ENCODE data around the gene BTD. TPM values are rescaled to one million over a fixed set of nuclear protein-coding genes. Genes with fewer than 3 reads are reported as not detected.

The BTD gene, protein sequence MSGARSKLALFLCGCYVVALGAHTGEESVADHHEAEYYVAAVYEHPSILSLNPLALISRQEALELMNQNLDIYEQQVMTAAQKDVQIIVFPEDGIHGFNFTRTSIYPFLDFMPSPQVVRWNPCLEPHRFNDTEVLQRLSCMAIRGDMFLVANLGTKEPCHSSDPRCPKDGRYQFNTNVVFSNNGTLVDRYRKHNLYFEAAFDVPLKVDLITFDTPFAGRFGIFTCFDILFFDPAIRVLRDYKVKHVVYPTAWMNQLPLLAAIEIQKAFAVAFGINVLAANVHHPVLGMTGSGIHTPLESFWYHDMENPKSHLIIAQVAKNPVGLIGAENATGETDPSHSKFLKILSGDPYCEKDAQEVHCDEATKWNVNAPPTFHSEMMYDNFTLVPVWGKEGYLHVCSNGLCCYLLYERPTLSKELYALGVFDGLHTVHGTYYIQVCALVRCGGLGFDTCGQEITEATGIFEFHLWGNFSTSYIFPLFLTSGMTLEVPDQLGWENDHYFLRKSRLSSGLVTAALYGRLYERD
- total RNA-seq, result 1 to 10 TPM; 8.3 to 9.6 TPM

DNA sequence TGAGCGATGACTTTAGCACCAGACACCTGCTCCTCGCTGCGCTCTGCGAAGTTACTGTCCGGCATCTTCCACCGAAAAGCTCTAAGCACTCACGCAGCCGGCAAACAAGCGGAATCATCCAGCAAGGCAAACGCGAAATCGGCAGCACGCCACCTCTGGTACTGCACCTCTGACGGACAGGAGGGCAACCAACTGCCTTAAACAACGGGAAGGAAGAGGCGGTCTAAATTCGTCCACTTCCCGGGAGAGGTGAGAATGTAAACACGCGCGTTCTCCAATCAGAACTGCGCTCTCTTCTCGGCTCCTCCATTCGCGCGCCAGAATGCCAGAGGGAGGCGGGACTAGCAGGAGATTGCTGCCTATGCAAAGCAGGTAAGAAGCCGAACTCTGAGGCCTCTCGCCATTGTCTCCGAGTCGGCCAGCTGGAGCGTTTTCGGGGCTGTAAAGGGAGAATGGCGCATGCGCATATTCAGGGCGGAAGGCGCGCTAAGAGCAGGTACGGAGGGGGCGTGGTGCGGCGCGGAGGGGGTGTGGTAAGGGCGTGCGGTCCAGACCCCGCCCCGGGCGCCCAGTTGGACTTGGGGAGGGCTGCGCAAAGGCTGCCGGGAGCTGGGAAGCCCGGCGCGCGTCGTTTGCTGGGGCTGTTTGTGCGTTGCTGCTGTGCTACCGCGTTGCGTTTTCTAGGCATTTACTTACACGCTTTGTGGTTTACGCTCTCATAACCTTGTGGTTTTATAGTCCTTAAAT is at the start of gene BTD, which contains the start of gene HACL1:
TSS of gene BTD (plus strand) at position 347 of the 747 bp plus-strand sequence. CDS start 33,695 bp downstream, outside the sequence.
TSS of gene HACL1 (minus strand) at position 171 of the 747 bp plus-strand sequence. CDS start at position 65, 106 bp downstream.
- DNase-seq (peak; percentile 97), ATAC-seq (ENCODE audit: low read depth) (peak; percentile 93)
- peaks cover 23% of the 10 kb centered on the region for H3K4me1 Mint-ChIP-seq
- peaks cover 1% of the 10 kb centered on the region for H3K9me3 Mint-ChIP-seq
- H3K4me3 Mint-ChIP-seq, result peak within 1 kb of the TSS; percentile 88
- POLR2A ChIA-PET, result interaction anchor here (1.0 to 1.3 kb wide), 5 partner anchors 9 to 652 kb away, joined by 3 to 5 read pairs (median 4); partner anchors contain the start of genes CAPN7, EAF1 and METTL6
- peaks cover 26% of the 10 kb centered on the region for H3K36me3 Mint-ChIP-seq
- peak within 1 kb of the TSS; percentile 98 for H3K27ac Mint-ChIP-seq
- H3K27me3 Mint-ChIP-seq, result no peaks in the 10 kb centered on the region

DNA sequence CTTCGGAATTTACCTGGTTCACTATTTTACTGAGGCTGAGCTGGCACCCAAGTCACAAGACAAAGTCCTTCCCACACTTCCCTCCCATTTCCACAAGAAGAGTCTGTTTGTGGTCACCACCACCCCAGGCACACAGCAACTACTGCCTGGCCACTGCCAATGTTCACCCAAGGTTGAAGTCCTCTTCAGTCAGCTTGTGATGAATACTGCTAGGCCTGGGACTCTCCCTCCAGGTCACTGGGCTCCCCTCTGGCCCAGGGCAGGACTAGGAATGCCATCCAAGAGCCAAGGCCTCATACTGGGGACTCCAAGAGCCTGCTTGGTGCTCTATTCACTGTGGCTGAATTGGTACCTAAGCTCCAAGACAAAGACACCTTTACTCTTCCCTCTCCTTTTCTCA is 49.6 kb upstream of the BTD start:
- Mint-ChIP-seq H3K27ac (no peak overlapping the region), H3K4me3 (no peak overlapping the region), H3K36me3 (peaks cover 31% of the 10 kb centered on the region), H3K27me3 (peaks cover 2% of the 10 kb centered on the region), H3K9me3 (peaks cover 8% of the 10 kb centered on the region), H3K4me1 (peaks cover 17% of the 10 kb centered on the region)
- POLR2A ChIA-PET, result interaction anchor here (0.6 to 0.8 kb wide), 2 partner anchors 16 to 151 kb away, joined by 3 read pairs; no protein-coding TSS in a partner anchor
- ATAC-seq (ENCODE audit: low read depth), result no peak
- DNase-seq, result no peak

DNA sequence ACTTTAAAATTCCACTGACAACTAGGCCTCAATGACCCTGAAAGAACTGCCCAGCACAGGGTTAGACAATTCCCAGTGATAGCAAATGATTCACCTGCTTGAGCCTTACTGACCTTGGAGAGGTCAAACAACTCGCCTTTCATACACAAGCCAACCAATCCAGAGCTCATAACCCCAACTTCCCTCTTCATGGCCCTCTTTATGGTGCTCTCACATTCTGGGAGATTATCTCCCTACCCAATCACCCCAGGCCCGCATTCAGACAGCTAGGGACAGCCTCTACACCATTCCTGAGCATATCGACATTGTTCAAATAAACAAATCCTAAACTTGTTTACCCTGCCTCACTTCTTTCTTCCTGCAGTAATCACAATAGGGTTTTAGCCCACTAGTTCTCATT is 47.8 kb upstream of the BTD start:
- no peak for DNase-seq
- Mint-ChIP-seq H3K4me3 (no peak overlapping the region), H3K27me3 (no peaks in the 10 kb centered on the region), H3K27ac (no peak overlapping the region), H3K4me1 (peaks cover 25% of the 10 kb centered on the region), H3K9me3 (peaks cover 4% of the 10 kb centered on the region), H3K36me3 (peaks cover 22% of the 10 kb centered on the region)
- POLR2A ChIA-PET, result no interaction called here
- no peak for ATAC-seq (ENCODE audit: low read depth)

DNA sequence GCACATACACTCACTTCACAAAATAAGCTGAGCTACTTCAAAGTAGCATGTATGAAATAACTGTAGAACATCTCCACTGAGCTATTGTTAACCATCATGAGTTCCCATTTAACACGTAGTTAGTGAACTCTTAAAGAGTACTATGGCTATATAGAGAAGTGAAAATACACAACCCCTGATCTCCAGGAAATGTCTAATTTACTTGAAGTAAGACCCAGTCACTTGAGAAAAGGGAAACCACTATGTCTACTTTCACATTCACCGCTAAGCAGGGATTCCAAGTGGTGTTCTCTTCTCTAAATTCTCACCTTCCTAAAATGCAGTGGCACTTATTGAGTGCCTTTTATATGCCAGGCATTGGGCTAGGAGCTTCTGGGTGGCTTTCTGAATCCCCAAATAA is 45.0 kb upstream of the BTD start:
- DNase-seq, result no peak
- Mint-ChIP-seq H3K4me1 (peaks cover 25% of the 10 kb centered on the region), H3K9me3 (no peaks in the 10 kb centered on the region), H3K36me3 (peaks cover 7% of the 10 kb centered on the region), H3K27me3 (no peaks in the 10 kb centered on the region), H3K4me3 (peak overlapping the region; percentile 45), H3K27ac (peak overlapping the region; percentile 70)
- POLR2A ChIA-PET, result interaction anchor here (0.7 to 2.2 kb wide), 7 partner anchors 18 to 288 kb away, joined by 3 to 9 read pairs (median 5); no protein-coding TSS in a partner anchor
- ATAC-seq (ENCODE audit: low read depth), result peak; percentile 72

DNA sequence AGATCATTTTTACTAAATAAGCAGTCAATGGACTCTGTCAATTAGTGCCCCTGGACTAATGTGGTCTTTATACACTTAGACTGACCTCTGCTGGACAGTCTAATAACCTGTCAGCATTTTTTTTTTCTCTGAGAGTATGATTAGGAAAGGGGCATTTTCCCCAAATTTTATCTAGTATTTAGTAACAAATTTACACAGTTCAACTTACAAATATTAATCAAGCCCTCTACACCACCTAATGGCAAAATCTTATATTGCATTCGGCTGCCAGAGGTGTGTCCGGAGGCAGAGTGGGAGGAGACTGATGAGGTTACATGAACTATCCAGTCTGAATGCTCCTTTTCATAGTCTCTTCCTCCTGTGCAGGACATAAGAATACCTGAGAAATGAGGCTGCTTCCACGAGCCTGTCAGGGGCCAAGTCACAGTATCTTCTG is 44.0 kb upstream of the BTD start:
- no peaks in the 10 kb centered on the region for H3K9me3 Mint-ChIP-seq
- H3K4me1 Mint-ChIP-seq, result peaks cover 23% of the 10 kb centered on the region
- H3K27ac Mint-ChIP-seq, result peak overlapping the region; percentile 54
- DNase-seq, result peak; percentile 52
- H3K27me3 Mint-ChIP-seq, result no peaks in the 10 kb centered on the region
- ATAC-seq (ENCODE audit: low read depth), result peak; percentile 91
- peak overlapping the region; percentile 18 for H3K4me3 Mint-ChIP-seq
- POLR2A ChIA-PET, result interaction anchor here (1.1 to 2.2 kb wide), 5 partner anchors 19 to 289 kb away, joined by 4 to 9 read pairs (median 5); no protein-coding TSS in a partner anchor
- H3K36me3 Mint-ChIP-seq, result peaks cover 7% of the 10 kb centered on the region

DNA sequence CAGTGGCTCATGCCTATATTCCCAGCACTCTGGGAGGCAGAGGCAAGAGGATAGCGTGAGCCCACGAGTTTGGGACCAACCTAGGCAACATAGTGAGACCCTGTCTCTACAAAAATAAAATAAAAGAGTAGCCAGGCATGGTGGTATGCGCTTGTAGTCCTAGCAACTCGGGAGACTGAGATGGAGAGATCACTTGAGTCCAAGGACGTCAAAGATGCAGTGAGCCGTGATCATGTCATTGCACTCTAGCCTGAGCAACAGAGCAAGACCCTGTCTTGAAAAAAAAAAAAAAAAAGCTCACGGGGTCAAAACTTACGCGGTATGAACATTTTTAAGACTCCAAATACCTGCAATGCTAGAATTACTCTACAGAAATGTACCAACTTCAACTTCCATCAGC is 43.0 kb upstream of the BTD start:
- Mint-ChIP-seq H3K9me3 (no peaks in the 10 kb centered on the region), H3K27ac (no peak overlapping the region), H3K27me3 (no peaks in the 10 kb centered on the region), H3K4me1 (peaks cover 21% of the 10 kb centered on the region), H3K4me3 (no peak overlapping the region), H3K36me3 (peaks cover 12% of the 10 kb centered on the region)
- POLR2A ChIA-PET, result interaction anchor here (0.6 kb wide), 1 partner anchor 329 kb away, joined by 6 read pairs; no protein-coding TSS in a partner anchor
- ATAC-seq (ENCODE audit: low read depth) (no peak), DNase-seq (no peak)

DNA sequence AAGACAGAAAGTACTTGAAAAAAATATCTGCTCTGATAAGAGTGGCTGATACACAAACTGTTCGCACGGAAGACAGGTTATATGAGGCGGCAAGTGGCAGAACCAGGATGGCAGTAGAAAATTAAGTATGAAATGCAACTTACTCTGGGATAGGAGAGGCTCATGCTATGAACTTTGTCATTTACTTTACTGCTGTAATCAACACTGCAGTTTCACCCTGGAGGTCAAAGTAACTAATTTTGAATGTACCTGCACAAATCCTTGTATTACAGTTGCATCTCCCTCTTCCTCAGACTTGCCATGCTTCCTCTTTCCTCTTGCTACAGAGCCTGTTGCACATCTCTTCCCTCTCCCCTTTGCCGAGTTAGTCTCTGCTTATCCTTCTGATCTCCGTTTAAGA is 39.0 kb upstream of the BTD start:
- no peak overlapping the region for H3K4me3 Mint-ChIP-seq
- DNase-seq, result no peak
- ATAC-seq (ENCODE audit: low read depth), result no peak
- peaks cover 25% of the 10 kb centered on the region for H3K36me3 Mint-ChIP-seq
- H3K27me3 Mint-ChIP-seq, result no peaks in the 10 kb centered on the region
- peaks cover 1% of the 10 kb centered on the region for H3K9me3 Mint-ChIP-seq
- H3K4me1 Mint-ChIP-seq, result peaks cover 6% of the 10 kb centered on the region
- no peak overlapping the region for H3K27ac Mint-ChIP-seq
- POLR2A ChIA-PET, result no interaction called here

DNA sequence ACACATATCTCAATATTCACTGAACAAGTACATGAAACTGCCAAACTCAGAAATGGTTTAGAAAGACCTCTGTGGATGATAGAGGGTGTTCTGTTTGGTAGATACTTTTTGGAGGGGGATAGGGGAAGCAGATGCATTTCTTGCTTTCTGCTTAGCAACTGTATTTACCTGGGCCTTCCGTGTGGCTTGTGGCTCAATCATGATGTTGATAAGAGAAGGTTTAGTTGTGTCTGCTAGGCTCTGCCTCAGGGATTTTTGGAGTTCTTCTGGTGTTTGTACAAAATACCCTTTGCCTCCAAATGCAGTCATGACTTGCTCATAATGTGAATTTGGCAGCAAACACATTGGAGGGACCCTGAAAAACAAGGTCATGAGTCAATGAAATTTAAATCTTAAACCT is 38.4 kb upstream of the BTD start:
- H3K27ac Mint-ChIP-seq, result no peak overlapping the region
- no peaks in the 10 kb centered on the region for H3K27me3 Mint-ChIP-seq
- H3K4me1 Mint-ChIP-seq, result peaks cover 6% of the 10 kb centered on the region
- DNase-seq (no peak), ATAC-seq (ENCODE audit: low read depth) (no peak)
- H3K36me3 Mint-ChIP-seq, result peaks cover 32% of the 10 kb centered on the region
- POLR2A ChIA-PET, result no interaction called here
- H3K9me3 Mint-ChIP-seq, result peaks cover 1% of the 10 kb centered on the region
- no peak overlapping the region for H3K4me3 Mint-ChIP-seq

DNA sequence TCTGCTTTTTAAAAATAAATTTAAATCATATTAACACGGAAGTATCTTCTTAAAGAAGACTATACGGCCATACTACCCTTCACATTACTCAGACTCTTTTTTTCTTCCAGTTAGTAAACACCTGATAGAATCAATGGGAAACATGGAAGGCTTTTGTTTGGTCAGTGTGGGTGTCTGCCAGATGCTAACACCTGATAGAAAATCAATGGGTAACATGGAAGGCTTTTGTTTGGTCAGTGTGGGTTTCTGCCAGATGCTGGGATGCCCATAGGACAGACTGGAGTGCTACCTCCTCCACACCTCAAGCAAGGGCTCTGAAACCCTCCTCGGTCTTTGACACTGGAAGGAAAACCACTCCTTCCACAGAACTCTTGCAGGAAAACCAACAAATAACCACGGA is 29.4 kb upstream of the BTD start:
- peaks cover 27% of the 10 kb centered on the region for H3K36me3 Mint-ChIP-seq

DNA sequence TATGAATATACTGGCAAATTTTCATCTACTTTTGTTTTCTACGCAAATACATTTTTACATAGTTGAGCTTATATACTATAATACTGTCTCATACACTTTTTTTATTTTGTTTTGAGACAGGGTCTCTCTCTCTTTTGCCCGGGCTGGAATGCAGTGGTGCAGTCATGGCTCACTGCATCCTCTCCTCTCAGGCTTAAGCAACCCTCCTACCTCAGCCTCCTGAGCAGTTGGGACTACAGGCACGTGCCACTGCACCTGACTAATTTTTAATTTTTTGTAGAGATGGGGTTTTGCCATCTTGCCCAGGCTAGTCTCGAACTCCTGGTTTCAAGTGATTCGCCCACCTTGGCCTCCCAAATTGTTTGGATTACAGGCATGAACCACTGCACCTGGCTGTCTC is 26.1 kb upstream of the BTD start:
- H3K4me1 Mint-ChIP-seq, result peaks cover 6% of the 10 kb centered on the region
- no peaks in the 10 kb centered on the region for H3K9me3 Mint-ChIP-seq

More for the DNA sequence above, 29.4 kb upstream of the BTD start:
- ATAC-seq (ENCODE audit: low read depth) (no peak), DNase-seq (no peak)
- Mint-ChIP-seq H3K27me3 (no peaks in the 10 kb centered on the region), H3K27ac (no peak overlapping the region), H3K4me3 (no peak overlapping the region), H3K9me3 (peaks cover 1% of the 10 kb centered on the region), H3K4me1 (peaks cover 12% of the 10 kb centered on the region)
- POLR2A ChIA-PET, result no interaction called here

DNA sequence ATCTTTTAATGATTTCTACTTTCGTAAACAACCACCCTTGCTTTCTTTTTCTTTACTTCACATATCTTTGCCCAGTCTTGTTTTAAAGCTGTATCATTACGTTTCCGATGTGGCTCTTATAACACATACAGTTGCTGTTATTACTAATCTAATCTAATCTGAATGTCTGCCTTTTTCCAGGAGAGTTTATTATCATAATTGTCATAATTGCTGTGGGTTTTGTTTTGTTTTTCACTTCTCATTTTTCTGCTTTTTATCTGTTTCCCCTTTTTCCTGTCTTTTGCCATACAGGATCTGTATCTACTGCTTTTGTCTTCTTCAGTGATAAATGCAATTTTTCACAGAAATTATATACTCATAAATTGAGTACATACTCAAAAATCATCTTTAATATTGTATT is 25.1 kb upstream of the BTD start:
- H3K9me3 Mint-ChIP-seq, result no peaks in the 10 kb centered on the region
- peaks cover 15% of the 10 kb centered on the region for H3K36me3 Mint-ChIP-seq
- POLR2A ChIA-PET, result no interaction called here
- ATAC-seq (ENCODE audit: low read depth) (no peak), DNase-seq (no peak)
- H3K4me1 Mint-ChIP-seq, result peaks cover 3% of the 10 kb centered on the region
- no peak overlapping the region for H3K27ac Mint-ChIP-seq
- H3K4me3 Mint-ChIP-seq, result no peak overlapping the region
- H3K27me3 Mint-ChIP-seq, result no peaks in the 10 kb centered on the region

More for the DNA sequence above, 26.1 kb upstream of the BTD start:
- Mint-ChIP-seq H3K27ac (no peak overlapping the region), H3K27me3 (no peaks in the 10 kb centered on the region), H3K4me3 (no peak overlapping the region), H3K36me3 (peaks cover 19% of the 10 kb centered on the region)
- DNase-seq, result no peak
- no peak for ATAC-seq (ENCODE audit: low read depth)
- POLR2A ChIA-PET, result no interaction called here

DNA sequence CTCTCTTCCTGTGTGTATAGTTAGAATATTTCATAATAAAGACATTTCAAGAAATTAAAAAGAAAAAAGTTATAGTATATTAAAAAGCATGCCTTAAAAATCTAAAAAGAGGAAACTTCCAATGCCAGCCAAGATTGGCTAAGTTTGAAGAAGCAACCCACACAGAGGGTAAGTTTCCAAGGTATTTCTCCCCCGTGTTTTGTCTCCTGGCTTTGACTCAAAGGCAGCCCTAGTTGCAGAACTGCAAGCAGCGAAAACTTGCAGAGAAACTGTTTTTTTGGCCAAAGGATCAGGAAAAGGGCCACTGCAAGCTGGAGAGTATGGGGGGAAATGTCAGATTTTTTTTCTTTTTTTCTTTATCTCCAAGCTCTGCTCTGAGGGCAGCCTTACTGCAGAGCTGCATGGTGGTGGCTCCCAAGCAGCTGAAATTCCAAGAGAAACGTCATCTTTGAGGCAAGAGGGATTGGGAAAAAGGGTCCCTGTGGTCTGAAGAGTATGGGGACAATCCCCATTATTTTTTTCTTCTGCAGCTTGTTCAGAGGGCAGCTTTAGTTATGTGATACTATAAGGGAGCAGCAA is 23.2 kb upstream of the BTD start:
- DNase-seq (no peak), ATAC-seq (ENCODE audit: low read depth) (no peak)
- no peaks in the 10 kb centered on the region for H3K9me3 Mint-ChIP-seq
- no peak overlapping the region for H3K27ac Mint-ChIP-seq
- no peaks in the 10 kb centered on the region for H3K4me1 Mint-ChIP-seq
- no peaks in the 10 kb centered on the region for H3K27me3 Mint-ChIP-seq
- H3K36me3 Mint-ChIP-seq, result peaks cover 13% of the 10 kb centered on the region
- POLR2A ChIA-PET, result no interaction called here
- H3K4me3 Mint-ChIP-seq, result no peak overlapping the region

DNA sequence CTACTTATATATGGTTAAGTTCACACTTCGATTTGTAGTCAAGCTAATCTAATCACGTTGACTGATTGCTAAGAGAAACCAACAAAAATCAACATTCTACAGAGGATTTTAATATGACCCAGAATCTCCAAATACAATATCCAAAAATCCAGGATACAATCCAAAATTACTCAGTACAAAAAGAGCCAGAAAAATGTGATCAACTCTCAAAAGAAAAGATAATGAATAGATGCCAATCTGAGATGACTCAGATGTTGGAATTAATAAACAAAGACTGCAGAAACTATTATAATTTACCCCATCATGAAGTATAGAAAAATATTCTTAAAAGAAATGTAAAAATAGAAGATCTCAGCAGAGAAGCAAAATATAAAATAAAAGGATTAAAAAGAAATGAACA is 22.5 kb upstream of the BTD start:
- H3K4me1 Mint-ChIP-seq, result no peaks in the 10 kb centered on the region
- ATAC-seq (ENCODE audit: low read depth) (no peak), DNase-seq (no peak)
- H3K36me3 Mint-ChIP-seq, result peaks cover 13% of the 10 kb centered on the region
- no peaks in the 10 kb centered on the region for H3K27me3 Mint-ChIP-seq
- POLR2A ChIA-PET, result no interaction called here
- no peaks in the 10 kb centered on the region for H3K9me3 Mint-ChIP-seq
- H3K4me3 Mint-ChIP-seq, result no peak overlapping the region
- H3K27ac Mint-ChIP-seq, result no peak overlapping the region

Measured in activated naive CD8-positive, alpha-beta T cell treated with anti-CD3 and anti-CD28 coated beads, Interleukin-2, amount 10 ng/mL, durations not matched to agents 7 days and 5 days (primary cell).